DMS79 (cell line): Measurements from ENCODE around the gene JAZF1.

Source experiments
- DNase-seq: peaks from one replicate; lab custom pipeline; 2025; lab: John Stamatoyannopoulos, UW

Gene JAZF1

GRCh38 chr7:28136420-28136819 is 44.2 kb downstream of the JAZF1 start:
- DNase-seq: no peak

GRCh38 chr7:28135760-28136159 is 44.8 kb downstream of the JAZF1 start:
- DNase-seq: no peak

- no peak for DNase-seq
Observed at GRCh38 chr7:28135315-28135714, 45.3 kb downstream of the JAZF1 start.

GRCh38 chr7:28133872-28134271 is 46.7 kb downstream of the JAZF1 start:
- no peak for DNase-seq

GRCh38 chr7:28132959-28133870 is 47.4 kb downstream of the JAZF1 start:
- no peak for DNase-seq

- no peak for DNase-seq
Observed at GRCh38 chr7:28130277-28130676, 50.3 kb downstream of the JAZF1 start.

- no peak for DNase-seq
Observed at GRCh38 chr7:28128608-28129007, 52.0 kb downstream of the JAZF1 start.

GRCh38 chr7:28126410-28127041 is 54.1 kb downstream of the JAZF1 start:
- DNase-seq: no peak

- no peak for DNase-seq
Observed at GRCh38 chr7:28125431-28126409, 54.9 kb downstream of the JAZF1 start.

GRCh38 chr7:28124413-28124812 is 56.2 kb downstream of the JAZF1 start:
- no peak for DNase-seq

GRCh38 chr7:28123752-28124151 is 56.8 kb downstream of the JAZF1 start:
- no peak for DNase-seq

GRCh38 chr7:28121496-28121895 is 59.1 kb downstream of the JAZF1 start:
- DNase-seq: no peak

GRCh38 chr7:28116041-28116440 is 64.6 kb downstream of the JAZF1 start:
- no peak for DNase-seq

GRCh38 chr7:28115261-28115660 is 65.3 kb downstream of the JAZF1 start:
- no peak for DNase-seq

- no peak for DNase-seq
Observed at GRCh38 chr7:28114056-28114455, 66.5 kb downstream of the JAZF1 start.

- DNase-seq: no peak
Observed at GRCh38 chr7:28112883-28113540, 67.6 kb downstream of the JAZF1 start.

GRCh38 chr7:28112467-28112866 is 68.1 kb downstream of the JAZF1 start:
- no peak for DNase-seq

- no peak for DNase-seq
Observed at GRCh38 chr7:28112012-28112411, 68.6 kb downstream of the JAZF1 start.

- DNase-seq: no peak
Observed at GRCh38 chr7:28110427-28111012, 70.1 kb downstream of the JAZF1 start.

GRCh38 chr7:28108747-28109146 is 71.8 kb downstream of the JAZF1 start:
- DNase-seq: no peak

GRCh38 chr7:28107960-28108359 is 72.6 kb downstream of the JAZF1 start:
- no peak for DNase-seq
